RWPE1 (cell line): ENCODE data around the gene SLC26A9.
"Not testable (repeated sequence)": the region's sequence is repeated elsewhere in the genome, so short reads cannot be mapped to it uniquely, and the experiment has no call there.

Source experiments
- CTCF ChIA-PET: fragments of 350-600 bp; sonication (Branson Sonifier 250); formaldehyde crosslinking; extraction: SDS; loops from one replicate; lab custom pipeline; 2021; lab: Yijun Ruan, JAX
- POLR2A ChIA-PET: fragments of 400-600 bp; formaldehyde crosslinking; extraction: SDS; loops from one replicate; lab custom pipeline; 2020; ENCODE audit warnings: antibody characterized with exemption; ENCODE audit not compliant: low non-redundant PET; lab: Yijun Ruan, JAX
- DNase-seq: peaks from one replicate; pipeline ENCODE4 v3.0.0; 2012; ENCODE audit warnings: low spot score
- H3K27ac ChIP-seq: fragments of 450-650 bp; 2 replicates; pipeline ENCODE4 v1.5.1; 2017
- TF ChIP-seq, protein P1 (sequence below): fragments of 450-650 bp; conservative IDR thresholded peaks from 2 replicates; pipeline ENCODE4 v1.5.1; 2017; ENCODE audit warnings: low read depth, mild to moderate bottlenecking

The SLC26A9 gene

DNA sequence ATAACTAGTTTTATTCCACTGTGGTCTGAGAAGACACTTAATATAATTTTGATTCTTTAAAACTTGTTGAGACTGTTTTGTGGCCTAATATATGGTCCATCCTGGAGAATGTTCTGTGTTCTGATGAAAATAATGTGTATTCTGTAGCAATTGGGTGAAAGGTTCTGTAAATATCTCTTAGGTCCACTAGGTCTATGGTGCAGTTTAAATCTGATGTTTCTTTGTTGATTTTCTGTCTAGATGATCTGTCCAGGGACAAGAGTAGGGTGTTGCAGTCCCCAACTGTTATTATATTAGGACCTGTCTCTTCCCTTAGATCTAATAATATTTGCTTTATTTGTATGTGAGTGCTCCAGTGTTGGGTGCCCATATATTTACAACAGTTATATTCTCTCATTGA lies 59.5 kb downstream of the SLC26A9 start:
- DNase-seq: no peak
- CTCF ChIA-PET: interaction anchor here (0.7 kb wide), 1 partner anchor 582 kb away, joined by 3 read pairs; no protein-coding TSS in a partner anchor
- TF ChIP-seq, protein P1, sequence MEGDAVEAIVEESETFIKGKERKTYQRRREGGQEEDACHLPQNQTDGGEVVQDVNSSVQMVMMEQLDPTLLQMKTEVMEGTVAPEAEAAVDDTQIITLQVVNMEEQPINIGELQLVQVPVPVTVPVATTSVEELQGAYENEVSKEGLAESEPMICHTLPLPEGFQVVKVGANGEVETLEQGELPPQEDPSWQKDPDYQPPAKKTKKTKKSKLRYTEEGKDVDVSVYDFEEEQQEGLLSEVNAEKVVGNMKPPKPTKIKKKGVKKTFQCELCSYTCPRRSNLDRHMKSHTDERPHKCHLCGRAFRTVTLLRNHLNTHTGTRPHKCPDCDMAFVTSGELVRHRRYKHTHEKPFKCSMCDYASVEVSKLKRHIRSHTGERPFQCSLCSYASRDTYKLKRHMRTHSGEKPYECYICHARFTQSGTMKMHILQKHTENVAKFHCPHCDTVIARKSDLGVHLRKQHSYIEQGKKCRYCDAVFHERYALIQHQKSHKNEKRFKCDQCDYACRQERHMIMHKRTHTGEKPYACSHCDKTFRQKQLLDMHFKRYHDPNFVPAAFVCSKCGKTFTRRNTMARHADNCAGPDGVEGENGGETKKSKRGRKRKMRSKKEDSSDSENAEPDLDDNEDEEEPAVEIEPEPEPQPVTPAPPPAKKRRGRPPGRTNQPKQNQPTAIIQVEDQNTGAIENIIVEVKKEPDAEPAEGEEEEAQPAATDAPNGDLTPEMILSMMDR: no peak
- H3K27ac ChIP-seq: no peak overlapping the region
- POLR2A ChIA-PET: no interaction called here

DNA sequence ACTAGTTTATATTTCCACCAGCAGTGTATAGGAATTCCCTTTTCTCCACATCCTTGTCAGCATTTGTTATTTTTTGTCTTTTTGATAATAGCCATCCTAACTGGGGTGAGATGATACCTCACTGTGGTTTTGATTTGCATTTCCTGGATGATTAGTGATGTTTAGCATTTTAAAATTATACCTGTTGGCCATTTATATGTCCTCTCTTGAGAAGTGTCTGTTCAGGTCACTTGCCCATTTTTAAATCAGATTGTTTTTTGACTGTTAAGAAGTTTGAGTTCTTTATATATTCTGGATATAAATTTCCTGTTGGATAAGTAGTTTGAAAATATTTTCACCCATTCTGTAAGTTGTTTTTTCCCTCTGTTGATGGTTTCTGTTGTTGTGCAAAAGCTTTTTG lies 62.3 kb downstream of the SLC26A9 start:
- DNase-seq: no peak
- no peak overlapping the region for H3K27ac ChIP-seq
- CTCF ChIA-PET: no interaction called here
- TF ChIP-seq, protein P1: no peak
- POLR2A ChIA-PET: no interaction called here

DNA sequence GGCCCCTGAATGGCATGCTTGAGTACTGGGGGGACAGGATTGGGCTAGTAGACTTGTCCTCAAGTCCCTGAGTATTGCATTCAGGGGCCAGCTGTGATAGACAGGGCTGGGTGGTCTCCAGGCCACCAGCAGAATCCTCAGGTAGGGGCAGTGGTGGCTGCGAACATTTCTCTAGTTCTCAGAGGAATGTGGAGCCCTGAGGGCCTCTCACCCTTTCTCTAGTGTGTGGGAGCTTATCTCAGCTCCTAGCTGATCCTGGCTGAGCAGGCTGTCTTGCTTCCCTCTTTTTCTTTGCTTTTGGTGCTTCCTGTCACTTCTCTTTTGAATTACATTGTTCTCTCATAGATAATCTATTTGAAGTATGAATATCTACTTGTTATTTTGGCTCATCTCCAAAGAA lies 63.3 kb downstream of the SLC26A9 start:
- ChIA-PET POLR2A (no interaction called here), CTCF (interaction anchor here (0.6 kb wide), 1 partner anchor 92 kb away, joined by 3 read pairs; no protein-coding TSS in a partner anchor)
- no peak overlapping the region for H3K27ac ChIP-seq
- DNase-seq: no peak
- TF ChIP-seq, protein P1: no peak

DNA sequence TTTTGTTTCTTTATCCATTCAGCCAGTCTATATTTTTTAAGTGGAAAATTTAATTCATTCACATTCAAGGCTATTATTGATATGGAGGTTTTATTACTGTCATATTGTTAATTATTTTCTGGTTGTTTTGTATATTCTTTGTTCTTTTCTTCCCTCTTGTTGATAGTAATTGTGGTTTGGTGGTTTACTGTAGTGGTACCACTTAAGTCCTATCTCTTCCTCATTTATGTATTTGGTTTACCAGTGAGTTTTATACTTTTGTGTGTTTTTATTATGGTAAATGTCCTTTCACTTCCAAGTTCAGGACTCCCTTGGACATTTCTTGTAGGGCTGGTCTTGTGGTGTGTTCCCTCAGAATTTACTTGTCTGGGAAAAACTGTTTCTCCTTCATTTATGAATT lies 65.2 kb downstream of the SLC26A9 start:
- POLR2A ChIA-PET: no interaction called here
- CTCF ChIA-PET: no interaction called here
- DNase-seq: no peak
- TF ChIP-seq, protein P1: no peak
- no peak overlapping the region for H3K27ac ChIP-seq

DNA sequence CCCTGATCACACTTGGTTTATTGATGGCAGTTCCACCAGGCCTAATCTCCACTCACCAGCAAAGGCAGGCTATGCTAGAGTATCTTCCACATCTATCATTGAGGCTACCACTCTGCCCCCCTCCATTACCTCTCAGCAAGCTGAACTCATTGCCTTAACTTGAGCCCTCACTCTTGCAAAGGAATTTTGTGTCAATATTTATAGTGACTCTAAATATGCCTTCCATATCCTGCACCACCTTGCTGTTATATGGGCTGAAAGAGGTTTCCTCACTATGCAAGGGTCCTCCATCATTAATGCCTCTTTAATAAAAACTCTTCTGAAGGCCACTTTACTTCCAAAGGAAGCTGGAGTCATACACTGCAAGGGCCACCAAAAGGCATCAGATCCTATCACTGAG lies 70.1 kb downstream of the SLC26A9 start:
- POLR2A ChIA-PET, CTCF ChIA-PET: not testable (repeated sequence)

DNA sequence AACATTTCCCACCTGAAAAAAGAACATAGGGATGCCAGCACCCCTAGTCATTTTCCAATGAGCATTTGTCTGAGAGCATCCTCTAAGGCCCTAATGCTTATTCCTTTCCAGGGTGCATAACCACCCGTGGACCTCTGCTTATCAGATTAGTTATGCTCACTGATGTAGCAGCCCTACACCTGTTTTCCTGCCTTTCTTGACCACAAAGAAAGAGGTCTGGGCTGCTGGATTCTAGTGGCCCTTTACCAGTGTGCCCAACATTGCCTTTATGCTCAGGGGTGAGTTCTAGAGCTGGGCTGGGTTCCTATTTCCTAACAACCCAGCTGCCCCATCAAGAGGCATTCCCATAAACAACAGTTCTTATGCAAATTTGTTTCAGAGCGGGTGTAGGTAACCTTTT lies 73.0 kb downstream of the SLC26A9 start:
- no peak for DNase-seq
- ChIA-PET CTCF (no interaction called here), POLR2A (no interaction called here)
- TF ChIP-seq, protein P1: no peak
- no peak overlapping the region for H3K27ac ChIP-seq

More for the DNA sequence above, 70.1 kb downstream of the SLC26A9 start:
- not testable (repeated sequence) for H3K27ac ChIP-seq, DNase-seq
